SK-N-SH treated with all-trans-retinoic acid at 6 μM for 48 hours (cell line): ENCODE measurements around the gene ENGASE.

Source experiments
- ATAC-seq: fragments of 200-7000 bp; cut with Tn5 transposase; 3 replicates; pipeline ENCODE4 v1.9.1; 2020; ENCODE audit warnings: mild to moderate bottlenecking, moderate library complexity
- BACH2 ChIP-seq: fragments of 250-450 bp; sonication (Bioruptor Pico); IDR thresholded peaks from 2 replicates; pipeline ENCODE4 v1.9.0; 2021; ENCODE audit warnings: mild to moderate bottlenecking, borderline replicate concordance
- CREB5 ChIP-seq: fragments of 250-450 bp; sonication (Bioruptor Pico); IDR thresholded peaks from 2 replicates; pipeline ENCODE4 v1.5.1; 2020; ENCODE audit warnings: low read depth, mild to moderate bottlenecking, moderate library complexity
- CSDC2 ChIP-seq: fragments of 250-450 bp; sonication (Bioruptor Pico); IDR thresholded peaks from 2 replicates; pipeline ENCODE4 v1.5.0; 2020; ENCODE audit warnings: mild to moderate bottlenecking, moderate library complexity
- CSRNP3 ChIP-seq: fragments of 250-450 bp; sonication (Bioruptor Pico); IDR thresholded peaks from 2 replicates; pipeline ENCODE4 v1.5.1; 2021; ENCODE audit warnings: mild to moderate bottlenecking, moderate library complexity
- ESRRG ChIP-seq: fragments of 250-450 bp; sonication (Bioruptor Pico); IDR thresholded peaks from 2 replicates; pipeline ENCODE4 v1.6.1; 2021; ENCODE audit warnings: mild to moderate bottlenecking
- GLIS3 ChIP-seq: fragments of 250-450 bp; sonication (Bioruptor Pico); IDR thresholded peaks from 2 replicates; pipeline ENCODE4 v1.5.0; 2020; ENCODE audit warnings: mild to moderate bottlenecking, moderate library complexity
- ISL1 ChIP-seq: fragments of 250-450 bp; sonication (Bioruptor Pico); IDR thresholded peaks from 2 replicates; pipeline ENCODE4 v2.1.2; 2022; ENCODE audit warnings: mild to moderate bottlenecking, moderate library complexity
- OSR1 ChIP-seq: fragments of 250-450 bp; sonication (Bioruptor Pico); IDR thresholded peaks from 2 replicates; pipeline ENCODE4 v1.8.0; 2022; ENCODE audit warnings: moderate library complexity, mild to moderate bottlenecking, inconsistent platforms
- POU6F1 ChIP-seq: fragments of 250-450 bp; sonication (Bioruptor Pico); IDR thresholded peaks from 2 replicates; pipeline ENCODE4 v1.8.0; 2021; ENCODE audit warnings: low read depth, mild to moderate bottlenecking, moderate library complexity, borderline replicate concordance
- PPARA ChIP-seq: fragments of 250-450 bp; sonication (Bioruptor Pico); IDR thresholded peaks from 2 replicates; pipeline ENCODE4 v1.5.0; 2020; ENCODE audit warnings: mild to moderate bottlenecking, borderline replicate concordance
- RARB ChIP-seq: fragments of 250-450 bp; sonication (Bioruptor Pico); IDR thresholded peaks from 2 replicates; pipeline ENCODE4 v1.8.0; 2021; ENCODE audit warnings: mild to moderate bottlenecking, moderate library complexity
- SNAI2 ChIP-seq: fragments of 250-450 bp; sonication (Bioruptor Pico); IDR thresholded peaks from 2 replicates; pipeline ENCODE4 v1.5.0; 2020; ENCODE audit warnings: mild to moderate bottlenecking, moderate library complexity
- TCF4 ChIP-seq: fragments of 250-450 bp; sonication (Bioruptor Pico); IDR thresholded peaks from 2 replicates; pipeline ENCODE4 v1.8.0; 2021; ENCODE audit warnings: mild to moderate bottlenecking, moderate library complexity, borderline replicate concordance
- TOX ChIP-seq: fragments of 250-450 bp; sonication (Bioruptor Pico); IDR thresholded peaks from 2 replicates; pipeline ENCODE4 v1.8.0; 2021; ENCODE audit warnings: mild to moderate bottlenecking, moderate library complexity, borderline replicate concordance
- ZC3H10 ChIP-seq: fragments of 250-450 bp; sonication (Bioruptor Pico); IDR thresholded peaks from 2 replicates; pipeline ENCODE4 v1.5.1; 2021; ENCODE audit warnings: mild to moderate bottlenecking, moderate library complexity
- ZFP3 ChIP-seq: fragments of 250-450 bp; sonication (Bioruptor Pico); IDR thresholded peaks from 2 replicates; pipeline ENCODE4 v1.5.0; 2020; ENCODE audit warnings: mild to moderate bottlenecking, moderate library complexity
- ZFP30 ChIP-seq: fragments of 450-650 bp; formaldehyde crosslinking; IDR thresholded peaks from 2 replicates; pipeline ENCODE4 v1.5.0; 2022; ENCODE audit warnings: mild to moderate bottlenecking, moderate library complexity
- ZNF565 ChIP-seq: fragments of 450-650 bp; formaldehyde crosslinking; conservative IDR thresholded peaks from 2 replicates; pipeline ENCODE4 v1.5.0; 2020; ENCODE audit warnings: low read depth, mild to moderate bottlenecking, moderate library complexity
- ZNF70 ChIP-seq: fragments of 450-650 bp; formaldehyde crosslinking; IDR thresholded peaks from 2 replicates; pipeline ENCODE4 v1.5.0; 2020; ENCODE audit warnings: mild to moderate bottlenecking, moderate library complexity
- ZNF8 ChIP-seq: fragments of 450-650 bp; formaldehyde crosslinking; IDR thresholded peaks from 2 replicates; pipeline ENCODE4 v1.5.0; 2020; ENCODE audit warnings: mild to moderate bottlenecking, moderate library complexity
- TF ChIP-seq, protein P1 (sequence below): fragments of 250-450 bp; sonication (Bioruptor Pico); IDR thresholded peaks from 2 replicates; pipeline ENCODE4 v1.5.0; 2020; ENCODE audit warnings: mild to moderate bottlenecking, moderate library complexity

Gene ENGASE

DNA sequence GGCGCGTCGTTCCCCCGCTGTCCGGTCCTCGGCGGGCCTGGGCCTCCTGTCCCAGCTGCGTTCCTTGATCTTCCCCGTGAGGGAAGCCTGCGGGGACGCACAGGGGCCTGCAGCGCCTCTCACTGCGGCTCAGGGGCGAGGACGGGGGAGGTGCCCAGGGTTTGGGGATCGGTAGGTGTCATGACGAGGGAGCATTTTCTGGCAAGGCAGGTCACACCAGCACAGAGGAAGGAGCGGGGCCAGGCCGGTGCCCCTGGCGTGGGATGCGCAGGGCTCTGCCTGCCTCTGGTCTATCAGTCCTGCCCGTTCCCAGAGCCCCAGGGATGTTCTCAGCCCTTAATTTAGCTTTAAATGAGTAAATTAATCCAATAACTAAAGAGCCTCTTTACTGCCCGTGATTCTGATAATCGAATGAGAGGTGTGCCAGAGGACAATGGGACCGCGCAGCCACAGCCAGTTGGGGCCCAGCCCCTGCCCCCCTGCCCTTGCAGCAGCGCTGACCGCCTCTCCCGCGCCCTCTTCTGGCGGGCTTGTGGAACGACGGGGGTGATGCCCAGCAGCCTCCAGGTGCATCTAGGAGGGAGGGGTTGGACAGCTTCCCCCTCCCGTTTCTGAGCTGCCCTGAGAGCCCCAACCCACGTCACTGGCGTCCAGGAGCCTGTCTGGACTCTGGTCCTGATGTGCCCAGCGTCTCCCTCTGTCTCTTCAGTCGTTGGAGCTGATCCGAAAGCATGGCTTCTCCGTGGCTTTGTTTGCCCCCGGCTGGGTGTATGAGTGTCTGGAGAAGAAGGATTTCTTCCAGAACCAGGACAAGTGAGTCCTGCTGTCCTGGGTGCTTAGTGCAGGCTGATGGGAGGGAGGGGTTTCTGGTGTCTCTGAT is 7.9 kb downstream of the ENGASE start:
- ATAC-seq = peak; percentile 80
- TF ChIP-seq CSDC2 (no peak), ZNF8 (CRISPR knock-in tag) (no peak), OSR1 (CRISPR knock-in tag) (no peak), CSRNP3 (CRISPR knock-in tag) (no peak), TCF4 (CRISPR knock-in tag) (no peak)

- no peak for ATAC-seq
- TF ChIP-seq ISL1 (no peak), ZNF565 (CRISPR knock-in tag) (no peak), ZNF8 (CRISPR knock-in tag) (no peak), OSR1 (CRISPR knock-in tag) (no peak), ZC3H10 (CRISPR knock-in tag) (no peak), ZFP30 (no peak), GLIS3 (CRISPR knock-in tag) (no peak), PPARA (CRISPR knock-in tag) (no peak), TCF4 (CRISPR knock-in tag) (no peak), ZFP3 (no peak), BACH2 (CRISPR knock-in tag) (no peak), TOX (CRISPR knock-in tag) (no peak)
These were observed 8.8 kb downstream of the ENGASE start for GRCh38 chr17:79083191-79083971.

DNA sequence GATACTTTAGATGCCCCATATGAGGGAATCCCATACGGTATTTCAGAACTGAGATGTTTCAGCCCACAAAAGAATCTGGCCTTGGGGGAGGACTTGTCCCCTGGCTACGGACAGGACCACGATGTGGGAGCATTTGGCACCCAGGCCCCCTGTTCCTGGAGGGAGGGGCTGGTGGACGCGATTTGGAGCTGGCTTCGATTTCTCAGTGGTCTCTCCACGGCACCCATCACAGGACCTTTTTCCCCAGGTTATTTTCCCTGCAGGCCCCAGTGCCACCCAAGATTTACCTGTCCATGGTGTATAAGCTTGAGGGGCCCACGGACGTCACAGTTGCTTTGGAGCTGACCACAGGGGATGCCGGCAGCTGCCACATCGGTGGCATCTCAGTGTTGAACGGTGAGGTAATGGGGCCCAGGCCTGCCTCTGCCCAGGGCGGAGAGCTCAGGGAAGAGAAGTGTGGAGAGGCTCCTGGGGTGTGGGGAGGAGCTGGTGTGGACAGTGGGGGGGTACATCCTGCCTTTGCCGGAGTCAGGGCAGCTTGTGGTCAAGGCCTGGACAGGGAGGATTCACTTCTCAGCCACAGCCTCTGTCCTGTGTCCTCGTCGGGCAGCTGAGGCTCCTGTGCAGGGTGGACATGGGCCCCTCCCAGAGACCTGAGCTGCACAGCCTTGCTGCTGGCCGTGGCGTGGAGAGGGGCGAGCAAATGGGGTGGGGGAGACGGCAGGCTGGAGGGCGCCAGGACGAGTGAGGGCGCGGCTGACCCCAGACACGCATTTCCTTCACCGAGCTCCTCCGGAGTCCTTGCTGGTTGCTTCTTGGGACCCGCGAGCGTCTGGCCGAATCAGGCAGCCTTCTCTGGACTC is 9.9 kb downstream of the ENGASE start:
- TF ChIP-seq ZNF8 (CRISPR knock-in tag) = no peak
- TF ChIP-seq, protein P1, sequence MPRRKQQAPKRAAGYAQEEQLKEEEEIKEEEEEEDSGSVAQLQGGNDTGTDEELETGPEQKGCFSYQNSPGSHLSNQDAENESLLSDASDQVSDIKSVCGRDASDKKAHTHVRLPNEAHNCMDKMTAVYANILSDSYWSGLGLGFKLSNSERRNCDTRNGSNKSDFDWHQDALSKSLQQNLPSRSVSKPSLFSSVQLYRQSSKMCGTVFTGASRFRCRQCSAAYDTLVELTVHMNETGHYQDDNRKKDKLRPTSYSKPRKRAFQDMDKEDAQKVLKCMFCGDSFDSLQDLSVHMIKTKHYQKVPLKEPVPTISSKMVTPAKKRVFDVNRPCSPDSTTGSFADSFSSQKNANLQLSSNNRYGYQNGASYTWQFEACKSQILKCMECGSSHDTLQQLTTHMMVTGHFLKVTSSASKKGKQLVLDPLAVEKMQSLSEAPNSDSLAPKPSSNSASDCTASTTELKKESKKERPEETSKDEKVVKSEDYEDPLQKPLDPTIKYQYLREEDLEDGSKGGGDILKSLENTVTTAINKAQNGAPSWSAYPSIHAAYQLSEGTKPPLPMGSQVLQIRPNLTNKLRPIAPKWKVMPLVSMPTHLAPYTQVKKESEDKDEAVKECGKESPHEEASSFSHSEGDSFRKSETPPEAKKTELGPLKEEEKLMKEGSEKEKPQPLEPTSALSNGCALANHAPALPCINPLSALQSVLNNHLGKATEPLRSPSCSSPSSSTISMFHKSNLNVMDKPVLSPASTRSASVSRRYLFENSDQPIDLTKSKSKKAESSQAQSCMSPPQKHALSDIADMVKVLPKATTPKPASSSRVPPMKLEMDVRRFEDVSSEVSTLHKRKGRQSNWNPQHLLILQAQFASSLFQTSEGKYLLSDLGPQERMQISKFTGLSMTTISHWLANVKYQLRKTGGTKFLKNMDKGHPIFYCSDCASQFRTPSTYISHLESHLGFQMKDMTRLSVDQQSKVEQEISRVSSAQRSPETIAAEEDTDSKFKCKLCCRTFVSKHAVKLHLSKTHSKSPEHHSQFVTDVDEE = no peak
- no peak for TF ChIP-seq ZFP3
- ATAC-seq = no peak

GRCh38 chr17:79085154-79085920 is 10.7 kb downstream of the ENGASE start:
- TF ChIP-seq PPARA (CRISPR knock-in tag) (no peak), TOX (CRISPR knock-in tag) (no peak), SNAI2 (CRISPR knock-in tag) (no peak), CREB5 (no peak), POU6F1 (no peak), CSDC2 (no peak), GLIS3 (CRISPR knock-in tag) (no peak), ISL1 (no peak), ZNF70 (CRISPR knock-in tag) (no peak), ZFP3 (no peak), ESRRG (CRISPR knock-in tag) (no peak), RARB (CRISPR knock-in tag) (no peak), ZC3H10 (CRISPR knock-in tag) (no peak), OSR1 (CRISPR knock-in tag) (no peak)
- no peak for ATAC-seq
